K562 (cell line): ENCODE results near the gene SMIM35. TPM values are rescaled to one million over a fixed set of nuclear protein-coding genes. Genes with fewer than 3 reads are reported as not detected.

ENCODE experiments used
- ADNP ChIP-seq: fragments of 200-800 bp; sonication (Bioruptor generic); IDR thresholded peaks from 2 replicates; pipeline ENCODE4 v1.6.1; 2016; ENCODE audit warnings: missing genetic modification characterization, missing compliant biosample characterization
- C11orf30 ChIP-seq: fragments of 450-650 bp; IDR thresholded peaks from 2 replicates; pipeline ENCODE4 v1.6.1; 2016; ENCODE audit warnings: low read depth, mild to moderate bottlenecking
- CHD2 ChIP-seq: IDR thresholded peaks from 2 replicates; pipeline ENCODE4 v1.6.1; 2011; ENCODE audit warnings: low read depth, low read length
- DPF2 ChIP-seq: fragments of 450-650 bp; IDR thresholded peaks from 2 replicates; pipeline ENCODE4 v1.6.1; 2016
- ETS1 ChIP-seq: conservative IDR thresholded peaks from 2 replicates; pipeline ENCODE4 v1.6.1; 2011; ENCODE audit warnings: low read depth, mild to moderate bottlenecking, low read length; ENCODE audit not compliant: control insufficient read depth
- FIP1L1 ChIP-seq: fragments of 200-400 bp; formaldehyde crosslinking; IDR thresholded peaks from 2 replicates; pipeline ENCODE4 v1.6.1; 2018; ENCODE audit warnings: mild to moderate bottlenecking, low read depth, low read length; ENCODE audit not compliant: poor library complexity, severe bottlenecking
- GATAD2A ChIP-seq: fragments of 450-650 bp; IDR thresholded peaks from 2 replicates; pipeline ENCODE4 v1.6.1; 2017
- GTF2E2 ChIP-seq: fragments of 200-800 bp; sonication (Bioruptor generic); IDR thresholded peaks from 2 replicates; pipeline ENCODE4 v1.6.1; 2016; ENCODE audit warnings: missing genetic modification characterization, missing compliant biosample characterization
- HMG20A ChIP-seq: fragments of 450-650 bp; formaldehyde crosslinking; conservative IDR thresholded peaks from 2 replicates; pipeline ENCODE4 v1.4.0; 2020; ENCODE audit warnings: mild to moderate bottlenecking, mixed read lengths
- ID3 ChIP-seq, 2 experiments: fragments of 250-450 bp in 1 of 2; fragments of 450-650 bp in 1 of 2; sonication (Bioruptor Pico) in 1 of 2; IDR thresholded peaks; 2 replicates each; pipeline versions ENCODE4 v1.6.1 to v1.8.0; 2016 to 2021; ENCODE audit warnings: mild to moderate bottlenecking in 2 of 2, moderate library complexity in 2 of 2, missing compliant biosample characterization in 1 of 2, missing genetic modification characterization in 1 of 2
- LEF1 ChIP-seq: fragments of 450-650 bp; IDR thresholded peaks from 2 replicates; pipeline ENCODE4 v1.6.1; 2016; ENCODE audit warnings: mild to moderate bottlenecking
- MTA1 ChIP-seq: fragments of 450-650 bp; IDR thresholded peaks from 2 replicates; pipeline ENCODE4 v1.6.1; 2017; ENCODE audit warnings: borderline replicate concordance
- PHTF2 ChIP-seq: fragments of 250-450 bp; sonication (Bioruptor Pico); IDR thresholded peaks from 2 replicates; pipeline ENCODE4 v1.5.0; 2021; ENCODE audit warnings: mild to moderate bottlenecking
- POLR2AphosphoS2 ChIP-seq: IDR thresholded peaks from 2 replicates; pipeline ENCODE4 v1.6.1; 2012; ENCODE audit warnings: low read length, improper control_type of control experiment
- PTTG1 ChIP-seq: fragments of 450-650 bp; IDR thresholded peaks from 2 replicates; pipeline ENCODE4 v1.6.1; 2016; ENCODE audit warnings: low read depth, mild to moderate bottlenecking, missing genetic modification characterization, missing compliant biosample characterization
- PURB ChIP-seq: sonication (generic); formaldehyde crosslinking; IDR thresholded peaks from 2 replicates; pipeline ENCODE4 v1.9.0; 2021; ENCODE audit warnings: low read depth, mild to moderate bottlenecking, missing genetic modification reagents
- RBM17 ChIP-seq: fragments of 200-400 bp; formaldehyde crosslinking; IDR thresholded peaks from 2 replicates; pipeline ENCODE4 v1.6.1; 2017; ENCODE audit warnings: low read depth, mild to moderate bottlenecking, low read length, borderline replicate concordance
- RFX1 ChIP-seq: fragments of 450-650 bp; IDR thresholded peaks from 2 replicates; pipeline ENCODE4 v1.6.1; 2016; ENCODE audit warnings: mild to moderate bottlenecking, moderate library complexity
- RUNX1 ChIP-seq: sonication (generic); IDR thresholded peaks from 2 replicates; pipeline ENCODE4 v1.6.1; 2016; ENCODE audit warnings: antibody characterized with exemption, low read depth
- THRAP3 ChIP-seq: fragments of 450-650 bp; IDR thresholded peaks from 2 replicates; pipeline ENCODE4 v1.6.1; 2016; ENCODE audit warnings: mild to moderate bottlenecking, inconsistent platforms, borderline replicate concordance
- USF2 ChIP-seq: sonication (generic); formaldehyde crosslinking; IDR thresholded peaks from 2 replicates; pipeline ENCODE4 v1.5.0; 2020; ENCODE audit warnings: missing genetic modification reagents
- XRCC3 ChIP-seq: fragments of 450-650 bp; IDR thresholded peaks from 2 replicates; pipeline ENCODE4 v1.6.1; 2017; ENCODE audit warnings: mild to moderate bottlenecking, moderate library complexity
- ZBTB2 ChIP-seq: fragments of 450-650 bp; IDR thresholded peaks from 2 replicates; pipeline ENCODE4 v1.6.1; 2016; ENCODE audit warnings: antibody characterized with exemption
- ZFP30 ChIP-seq: fragments of 250-450 bp; sonication (Bioruptor Pico); IDR thresholded peaks from 2 replicates; pipeline ENCODE4 v1.8.0; 2022; ENCODE audit warnings: moderate library complexity, mild to moderate bottlenecking, inconsistent platforms, borderline replicate concordance
- ZNF175 ChIP-seq: fragments of 200-800 bp; sonication (Bioruptor generic); IDR thresholded peaks from 2 replicates; pipeline ENCODE4 v1.6.1; 2016; ENCODE audit warnings: low read depth, mild to moderate bottlenecking, missing genetic modification characterization, missing compliant biosample characterization
- ZNF184 ChIP-seq: sonication (generic); formaldehyde crosslinking; IDR thresholded peaks from 2 replicates; pipeline ENCODE4 v1.5.0; 2020; ENCODE audit warnings: missing genetic modification reagents
- ZNF232 ChIP-seq: sonication (generic); formaldehyde crosslinking; IDR thresholded peaks from 2 replicates; pipeline ENCODE4 v1.8.0; 2022; ENCODE audit warnings: mild to moderate bottlenecking, missing genetic modification reagents
- ZNF239 ChIP-seq: fragments of 250-450 bp; sonication (Bioruptor Pico); IDR thresholded peaks from 2 replicates; pipeline ENCODE4 v1.4.0; 2020; ENCODE audit warnings: mild to moderate bottlenecking
- ZNF586 ChIP-seq: fragments of 450-650 bp; formaldehyde crosslinking; conservative IDR thresholded peaks from 2 replicates; pipeline ENCODE4 v1.4.0; 2020; ENCODE audit warnings: mild to moderate bottlenecking, moderate library complexity
- ZSCAN29 ChIP-seq: fragments of 450-650 bp; IDR thresholded peaks from 2 replicates; pipeline ENCODE4 v1.6.1; 2017
- polyA plus RNA-seq, 8 experiments: library from polyadenylated mRNA; depleted of rRNA in 4 of 8; stranded (reverse) in 5 of 8; unstranded in 3 of 8; fragments of >200 nt; fragmentation: Nextera tagmentation in 2 of 8; fragmentation: Illumina TruSeq in 1 of 8; extraction: Ambion mirVana in 2 of 8; extraction: Trizol in 1 of 8; gene quantifications; 2 replicates each; pipeline versions ENCODE4 v1.2.1 to v1.2.3, GENCODE V29; 2011 to 2014; ENCODE audit warnings: inconsistent platforms in 1 of 8, missing spikeins in 1 of 8
- total RNA-seq, 7 experiments: library from RNA; depleted of rRNA in 6 of 7; stranded (reverse); fragments of >200 nt in 6 of 7; fragmentation: Illumina TruSeq in 2 of 7; extraction: Trizol in 2 of 7; gene quantifications; 2 replicates each; pipeline versions ENCODE4 v1.2.1 to v1.2.3, GENCODE V29; 2011 to 2021; ENCODE audit warnings: low replicate concordance in 1 of 7

The SMIM35 gene
- total and polyA plus RNA-seq, 9 of the 15 experiments (the other 6 are each of a cell fraction or from before 2014, with no cell fraction given) = 0.03 TPM; not detected in 7

GRCh38 chr11:118003456-118003855 lies 83.3 kb downstream of the SMIM35 start (continued):
- TF ChIP-seq DPF2 (no peak), ADNP (no peak), ZNF586 (no peak), PHTF2 (CRISPR knock-in tag) (no peak), RBM17 (no peak), HMG20A (no peak), POLR2AphosphoS2 (no peak), MTA1 (no peak), ZFP30 (CRISPR knock-in tag) (no peak), RUNX1 (no peak), USF2 (no peak), ZBTB2 (no peak), PTTG1 (tag) (no peak), ZNF184 (no peak), ZSCAN29 (no peak), ID3 (CRISPR knock-in tag; IDR thresholded peaks at IDR 0.05) (no peak), ID3 (tag; IDR thresholded peaks at IDR 0.05) (no peak), GATAD2A (no peak), LEF1 (no peak), ZNF232 (CRISPR knock-in tag) (no peak), XRCC3 (no peak), ETS1 (no peak), ZNF175 (CRISPR knock-in tag) (no peak), C11orf30 (peak; percentile 57; the same call in 1 of the 2 replicates), THRAP3 (no peak), FIP1L1 (no peak), PURB (CRISPR knock-in tag) (no peak), GTF2E2 (no peak), CHD2 (no peak), ZNF239 (no peak), RFX1 (no peak)
